Stimulated activated CD4-positive, alpha-beta T cell treated with anti-CD3 and anti-CD28 coated beads, Interleukin-15, amount 100 ng/mL, for 1 hour (primary cell): ENCODE results near the gene DIDO1.

ENCODE experiments used
- DNase-seq, 2 donors: peaks; one replicate each; pipeline ENCODE4 v3.0.0-alpha.2; 2020; ENCODE audit warnings: low read depth in 1 of 2, low spot score in 1 of 2

Gene DIDO1

DNA sequence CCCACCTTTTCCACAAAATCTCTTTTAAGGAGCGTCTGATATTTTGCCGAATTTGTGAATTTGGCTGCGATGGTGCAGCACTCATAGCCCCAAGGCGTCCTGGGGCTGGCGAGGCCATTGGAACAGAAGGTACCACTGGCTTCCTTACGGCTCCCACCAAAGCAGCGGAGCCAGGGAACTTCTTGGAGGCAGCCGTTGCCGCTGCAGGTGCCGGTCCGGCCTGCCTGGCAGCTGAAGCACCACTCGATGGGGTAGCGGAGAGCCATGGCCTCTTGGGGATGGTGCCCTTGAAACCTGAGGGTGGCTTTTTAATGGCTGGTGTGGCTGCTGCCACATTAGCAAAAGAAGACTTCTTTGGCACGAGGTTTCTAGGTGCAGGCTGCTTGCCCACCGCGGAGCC is 29.8 kb downstream of the DIDO1 start:
- no peak for DNase-seq

- DNase-seq: no peak
Measured at GRCh38 chr20:62895539-62895938, 30.8 kb downstream of the DIDO1 start.

DNA sequence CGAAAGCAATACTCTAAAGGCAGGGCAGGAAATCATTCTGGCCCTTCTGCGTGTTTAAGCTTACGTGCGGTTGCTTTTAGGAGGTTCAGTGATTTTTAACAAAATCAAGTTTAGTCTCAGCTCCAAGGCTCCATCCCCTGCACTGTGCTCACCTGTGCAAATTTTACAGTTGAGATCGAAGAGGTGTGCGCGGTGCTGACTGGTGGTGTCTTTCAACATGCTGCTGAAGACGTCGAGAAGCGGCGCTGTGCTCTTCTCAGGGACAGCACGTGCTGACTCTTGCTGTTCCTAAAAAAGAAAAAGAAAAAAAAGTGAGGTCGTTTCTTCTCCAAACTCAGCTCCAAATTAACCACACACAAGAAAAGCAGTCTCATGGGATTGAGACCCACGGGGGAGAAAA is 32.0 kb downstream of the DIDO1 start:
- no peak for DNase-seq

GRCh38 chr20:62893700-62894099 is 32.6 kb downstream of the DIDO1 start:
- DNase-seq: no peak

GRCh38 chr20:62892348-62893304 is 33.7 kb downstream of the DIDO1 start:
- no peak for DNase-seq

DNA sequence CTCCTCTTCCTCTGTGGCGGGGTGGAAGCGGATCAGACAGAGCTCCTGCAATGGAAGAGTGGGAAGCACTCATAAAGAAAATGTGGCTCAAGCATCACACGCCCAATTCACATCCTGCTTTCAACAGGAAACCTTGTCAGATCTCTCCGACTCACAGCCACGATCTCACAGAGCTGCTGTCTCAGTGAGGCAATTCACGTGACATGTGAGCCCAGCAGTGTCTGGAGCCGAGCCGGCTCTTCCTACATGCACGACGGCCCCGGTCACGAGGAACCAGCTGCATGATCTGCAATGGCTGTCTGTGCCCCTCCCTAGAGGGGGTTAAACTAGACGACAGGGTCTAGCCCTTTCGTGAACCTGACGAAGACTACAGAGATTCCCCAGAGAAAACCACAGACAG is 35.2 kb downstream of the DIDO1 start:
- DNase-seq: no peak

DNA sequence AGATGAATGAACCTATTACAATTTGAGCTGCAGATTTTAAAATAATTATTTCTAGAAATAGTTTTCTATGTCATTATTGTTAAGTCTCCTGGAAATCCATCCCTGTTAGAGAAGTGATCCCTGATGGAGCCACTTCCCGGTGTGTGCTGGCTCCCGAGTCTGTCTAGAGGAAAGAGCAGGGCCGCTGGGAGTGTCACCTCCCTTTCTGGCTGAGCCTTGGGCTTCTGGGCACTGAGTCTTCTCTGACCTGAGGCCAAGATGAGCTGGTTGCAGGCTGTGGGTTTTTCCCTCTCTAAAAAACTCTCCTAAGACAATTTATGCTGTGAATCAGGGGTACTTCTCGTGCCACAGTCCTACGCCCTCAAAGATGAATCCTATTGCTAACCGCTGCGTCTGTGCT is 35.9 kb downstream of the DIDO1 start:
- DNase-seq: no peak

DNA sequence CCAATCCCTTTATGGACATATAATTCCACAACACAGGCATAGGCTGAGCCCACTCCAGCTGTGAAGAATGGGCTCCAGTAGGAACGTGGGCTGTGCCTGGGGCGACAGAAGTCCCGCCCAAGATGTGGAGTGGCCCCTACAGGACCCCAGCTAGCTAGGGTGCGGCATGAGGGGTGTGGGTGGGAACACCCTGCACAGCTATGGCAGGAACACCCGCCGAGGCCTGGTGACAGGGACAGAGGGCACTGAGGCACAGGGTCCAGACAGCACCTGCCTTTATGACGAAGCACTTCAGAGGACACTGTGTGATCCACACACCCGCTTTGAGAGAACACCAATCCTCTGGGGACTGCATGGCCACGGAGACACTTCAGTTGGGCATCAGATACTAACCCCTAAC is 36.4 kb downstream of the DIDO1 start:
- DNase-seq: no peak

- DNase-seq: no peak
Measured at GRCh38 chr20:62889411-62889810, 36.9 kb downstream of the DIDO1 start.

GRCh38 chr20:62888910-62889309 is 37.4 kb downstream of the DIDO1 start:
- no peak for DNase-seq

DNA sequence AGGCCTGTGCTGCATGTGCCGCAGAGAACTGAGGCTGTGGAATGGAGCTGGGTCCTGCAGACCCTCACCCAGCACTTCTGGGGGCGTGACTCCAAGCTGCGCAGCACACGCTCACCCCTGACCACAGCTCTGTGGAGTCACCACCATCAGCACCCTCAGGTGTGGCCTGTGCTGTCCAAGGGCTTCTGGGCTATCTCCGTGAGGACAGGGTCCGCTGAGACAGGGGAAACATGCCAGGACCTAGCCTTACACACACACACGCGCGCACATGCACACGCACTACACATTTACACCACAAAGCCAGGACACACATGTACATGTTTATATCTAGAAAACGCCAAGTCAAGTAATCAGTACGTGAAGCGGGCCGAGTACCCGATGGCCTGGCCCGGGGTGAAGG is 37.9 kb downstream of the DIDO1 start:
- no peak for DNase-seq

DNA sequence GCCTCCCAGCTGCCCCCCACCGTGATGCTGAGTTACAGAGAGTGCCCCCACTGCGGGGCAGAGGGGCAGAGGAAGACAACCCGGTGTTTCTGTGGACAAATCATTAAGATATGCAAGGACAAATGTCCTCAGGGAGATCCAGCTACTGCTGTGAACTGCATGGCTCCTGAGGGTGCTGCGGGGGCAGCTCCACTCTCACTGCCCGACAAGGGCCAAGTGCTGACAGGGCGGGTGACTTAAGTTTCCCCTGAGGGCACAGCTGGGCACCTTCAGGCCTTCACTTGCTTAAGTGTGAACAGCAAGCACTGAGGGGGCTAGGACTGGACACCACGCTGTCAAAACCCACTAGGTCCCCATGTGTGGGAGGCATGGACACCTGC is 38.5 kb downstream of the DIDO1 start:
- no peak for DNase-seq

- DNase-seq: no peak
Measured at GRCh38 chr20:62887152-62887859, 39.0 kb downstream of the DIDO1 start.

GRCh38 chr20:62886709-62887058 is 39.6 kb downstream of the DIDO1 start:
- no peak for DNase-seq

DNA sequence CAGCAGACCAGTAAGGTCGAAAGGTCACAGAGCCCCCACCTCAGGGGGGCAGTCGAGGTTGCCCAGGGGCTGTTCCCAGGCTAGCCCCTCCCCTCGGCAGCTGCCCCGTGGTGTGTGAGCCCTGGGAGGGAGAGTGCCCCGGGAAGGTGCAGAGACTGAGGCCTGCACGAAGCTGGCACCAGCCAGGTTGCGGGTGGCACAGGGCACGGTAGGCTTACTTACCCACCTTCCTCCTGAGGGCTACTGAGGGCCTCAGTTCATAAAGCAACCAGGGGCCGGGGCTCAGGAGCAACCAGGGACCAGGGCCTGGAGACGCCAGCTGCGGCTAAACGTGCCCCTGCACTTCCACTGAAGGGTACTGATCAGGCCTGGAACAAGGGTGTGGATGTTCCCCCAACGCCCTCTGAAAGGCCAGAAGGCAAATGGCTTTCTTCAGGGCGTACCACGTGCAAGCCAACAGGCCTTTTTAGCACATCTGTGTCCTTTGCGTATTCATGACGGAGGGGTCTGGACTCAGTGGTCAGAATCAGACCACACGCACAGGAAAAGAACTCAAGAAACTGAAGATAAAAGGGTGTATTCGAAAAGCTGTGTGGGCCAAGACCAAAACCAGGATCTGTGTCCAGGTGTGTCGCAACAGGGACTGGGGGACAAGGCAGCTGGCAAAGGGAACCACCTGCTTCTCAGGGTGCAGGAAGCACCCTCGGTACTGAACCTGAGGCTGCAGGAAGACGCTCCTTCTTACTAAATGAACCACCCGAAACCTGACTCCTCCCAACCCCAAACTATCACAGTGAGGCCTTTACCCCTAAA is 40.2 kb downstream of the DIDO1 start:
- no peak for DNase-seq

- no peak for DNase-seq
Measured at GRCh38 chr20:62885046-62885895, 41.0 kb downstream of the DIDO1 start.

- DNase-seq: no peak
Measured at GRCh38 chr20:62884556-62884955, 41.7 kb downstream of the DIDO1 start.

DNA sequence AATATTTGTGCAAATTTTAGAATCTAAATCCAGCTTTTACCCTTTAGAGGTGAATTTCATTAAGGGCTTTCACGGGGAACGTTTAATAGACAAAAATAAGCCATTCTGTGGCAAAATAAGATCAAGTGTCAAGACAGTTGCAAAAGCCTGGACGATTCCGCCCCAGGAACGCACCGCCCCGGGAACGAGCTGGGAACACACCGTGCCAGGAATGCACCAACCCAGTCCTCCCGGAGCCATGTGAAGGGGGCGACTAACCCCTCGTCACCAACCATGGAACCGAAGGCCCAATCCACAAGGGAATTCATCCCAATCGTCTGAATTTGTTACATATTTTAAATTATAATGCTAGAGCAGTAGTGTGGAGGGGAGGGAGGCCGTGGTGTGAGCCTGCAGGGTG is 43.9 kb downstream of the DIDO1 start:
- no peak for DNase-seq

DNA sequence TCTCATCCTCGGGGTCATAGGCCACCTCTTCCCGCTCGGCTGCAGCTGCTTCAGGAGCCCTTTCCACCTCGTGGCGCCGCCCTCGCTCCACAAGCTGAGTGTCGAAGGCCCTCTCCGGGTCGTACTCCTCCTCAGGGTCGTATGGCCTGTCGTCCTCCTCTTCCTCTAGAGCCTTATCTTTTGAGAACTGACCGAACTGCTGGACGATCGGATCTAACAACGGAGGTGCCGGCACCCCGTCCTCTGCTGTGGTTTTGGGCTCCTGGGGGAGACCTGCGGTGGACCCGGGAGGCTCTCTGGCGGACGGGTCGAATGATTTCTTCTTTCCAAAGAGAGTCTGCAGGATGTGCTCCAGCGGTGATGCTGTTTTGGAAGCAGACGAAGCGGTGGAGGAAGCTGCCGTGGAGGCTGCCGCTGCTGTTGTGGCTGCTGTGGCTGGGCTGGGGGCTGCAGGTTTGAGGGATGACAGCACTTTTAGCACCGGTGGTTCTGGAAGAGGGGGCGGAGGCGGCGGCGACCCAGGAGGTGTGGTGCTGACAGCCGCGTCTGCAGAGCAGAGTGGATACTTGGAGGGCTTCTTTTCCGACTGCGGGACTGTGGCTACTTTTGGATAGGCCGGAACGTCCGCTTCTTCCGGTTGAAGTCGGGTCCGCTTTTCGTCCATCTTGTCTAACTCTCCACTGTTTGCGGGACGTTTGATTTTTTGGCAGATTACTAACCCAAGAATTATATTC is 44.5 kb downstream of the DIDO1 start:
- no peak for DNase-seq
